ENCODE measurements around the gene IRAK1BP1. TPM values are rescaled to one million over a fixed set of nuclear protein-coding genes. Genes with fewer than 3 reads are reported as not detected.

IRAK1BP1 gene, protein sequence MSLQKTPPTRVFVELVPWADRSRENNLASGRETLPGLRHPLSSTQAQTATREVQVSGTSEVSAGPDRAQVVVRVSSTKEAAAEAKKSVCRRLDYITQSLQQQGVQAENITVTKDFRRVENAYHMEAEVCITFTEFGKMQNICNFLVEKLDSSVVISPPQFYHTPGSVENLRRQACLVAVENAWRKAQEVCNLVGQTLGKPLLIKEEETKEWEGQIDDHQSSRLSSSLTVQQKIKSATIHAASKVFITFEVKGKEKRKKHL
- total RNA-seq, result 2.4 and 2.7 TPM in 2 replicates

DNA sequence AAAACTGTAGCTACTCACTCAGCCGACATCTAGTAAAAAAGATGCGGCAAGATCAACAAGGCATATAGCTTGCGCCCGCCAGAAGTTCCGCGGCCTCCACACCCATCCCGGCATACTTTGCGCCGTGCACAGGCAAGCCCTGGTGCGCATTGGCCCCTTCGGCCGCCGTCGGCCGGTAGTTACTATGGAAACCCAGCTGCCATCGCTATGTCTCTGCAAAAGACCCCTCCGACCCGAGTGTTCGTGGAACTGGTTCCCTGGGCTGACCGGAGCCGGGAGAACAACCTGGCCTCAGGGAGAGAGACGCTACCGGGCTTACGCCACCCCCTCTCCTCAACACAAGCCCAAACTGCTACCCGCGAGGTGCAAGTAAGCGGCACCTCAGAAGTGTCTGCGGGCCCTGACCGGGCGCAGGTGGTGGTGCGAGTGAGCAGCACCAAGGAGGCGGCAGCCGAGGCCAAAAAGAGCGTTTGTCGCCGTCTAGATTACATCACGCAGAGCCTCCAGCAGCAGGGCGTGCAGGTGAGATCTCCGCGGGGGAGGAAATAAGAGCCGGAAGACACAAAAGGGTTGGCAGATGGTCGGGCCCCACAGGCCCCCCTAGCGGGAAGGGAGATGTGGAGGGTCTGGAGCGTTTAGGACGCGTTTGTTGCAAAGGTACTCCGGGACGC lies at the start of gene IRAK1BP1:
IRAK1BP1 (plus strand) TSS at position 182 of the 671 bp plus-strand sequence; CDS start at position 208, 26 bp downstream.

Other genes starting within 250 kb of the IRAK1BP1 start
- gene PHIP, start 210.7 kb downstream of the IRAK1BP1 start, total RNA-seq, result 7.7 and 7.8 TPM in 2 replicates

Measured in hair follicular keratinocyte (primary cell).